HEK293T (cell line): ENCODE data around the gene LCN15.

Experiments
- ARNT ChIP-seq: fragments of 450-650 bp; IDR thresholded peaks from 2 replicates; pipeline ENCODE4 v1.6.1; 2017; ENCODE audit warnings: mild to moderate bottlenecking
- CTBP1 ChIP-seq: fragments of 450-650 bp; IDR thresholded peaks from 2 replicates; pipeline ENCODE4 v1.6.1; 2016; ENCODE audit warnings: borderline replicate concordance
- FOXA1 ChIP-seq: fragments of 450-650 bp; IDR thresholded peaks from 2 replicates; pipeline ENCODE4 v1.6.1; 2016; ENCODE audit warnings: mild to moderate bottlenecking
- FOXK2 ChIP-seq: fragments of 450-650 bp; IDR thresholded peaks from 2 replicates; pipeline ENCODE4 v1.6.1; 2016; ENCODE audit warnings: mild to moderate bottlenecking
- HDGF ChIP-seq: fragments of 450-650 bp; IDR thresholded peaks from 2 replicates; pipeline ENCODE4 v1.6.1; 2017; ENCODE audit warnings: antibody characterized with exemption, borderline replicate concordance
- NFRKB ChIP-seq: fragments of 450-650 bp; IDR thresholded peaks from 2 replicates; pipeline ENCODE4 v1.6.1; 2016; ENCODE audit warnings: mild to moderate bottlenecking, moderate library complexity
- SP1 ChIP-seq: fragments of 450-650 bp; IDR thresholded peaks from 2 replicates; pipeline ENCODE4 v1.6.1; 2017
- SUZ12 ChIP-seq: fragments of 450-650 bp; IDR thresholded peaks from 2 replicates; pipeline ENCODE4 v1.6.1; 2016; ENCODE audit warnings: mild to moderate bottlenecking
- ZNF384 ChIP-seq: fragments of 450-650 bp; IDR thresholded peaks from 2 replicates; pipeline ENCODE4 v1.6.1; 2016
- TF ChIP-seq, protein P1 (sequence below): fragments of 450-650 bp; IDR thresholded peaks from 2 replicates; pipeline ENCODE4 v1.6.1; 2016

DNA sequence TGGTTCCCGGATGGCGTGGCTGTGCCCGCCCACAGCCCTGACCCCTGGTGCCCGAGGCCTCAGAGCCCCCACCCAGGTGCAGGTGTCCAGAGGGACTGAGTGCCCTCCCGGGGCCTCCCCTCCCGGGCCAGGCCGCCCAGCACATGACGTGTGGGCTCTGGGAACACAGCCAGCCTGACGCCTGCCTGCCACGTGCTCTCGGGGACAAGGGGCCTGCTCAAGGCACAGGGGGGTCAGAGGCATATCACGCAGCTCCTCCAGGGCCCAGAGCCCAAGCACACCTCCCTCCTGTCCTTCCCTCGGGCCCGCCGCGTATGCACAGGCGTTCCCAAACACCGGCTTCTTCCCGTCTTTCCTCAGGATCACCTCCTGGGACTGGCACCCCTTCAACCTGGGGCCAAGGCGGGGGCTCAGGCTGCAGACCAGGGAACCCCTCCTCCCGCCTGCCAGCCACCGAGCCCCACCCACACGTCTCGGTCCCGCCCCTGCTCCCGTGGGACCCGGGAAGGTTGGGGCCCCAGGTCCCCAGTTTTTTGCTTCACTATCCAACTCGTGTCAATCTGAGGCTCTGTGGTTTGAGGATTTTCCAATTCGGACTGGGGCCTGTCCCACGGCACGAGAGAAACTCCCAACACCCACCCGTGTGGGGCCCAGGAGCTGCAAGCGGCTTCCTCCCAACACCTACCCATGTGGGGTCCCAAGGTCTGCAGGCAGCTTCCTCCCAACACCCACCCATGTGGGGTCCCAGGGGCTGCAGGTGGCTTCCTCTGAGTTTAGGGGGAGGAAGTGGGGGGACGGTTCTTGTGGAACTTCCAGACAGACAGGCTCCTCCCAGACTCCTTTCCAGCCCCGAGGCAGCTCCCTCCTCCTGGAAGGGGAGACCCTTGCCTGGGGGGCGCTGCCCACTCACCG, 23.1 kb downstream of the LCN15 start:
- TF ChIP-seq ZNF384 = no peak
- TF ChIP-seq SUZ12 = no peak
- no peak for TF ChIP-seq FOXA1
- TF ChIP-seq, protein P1, sequence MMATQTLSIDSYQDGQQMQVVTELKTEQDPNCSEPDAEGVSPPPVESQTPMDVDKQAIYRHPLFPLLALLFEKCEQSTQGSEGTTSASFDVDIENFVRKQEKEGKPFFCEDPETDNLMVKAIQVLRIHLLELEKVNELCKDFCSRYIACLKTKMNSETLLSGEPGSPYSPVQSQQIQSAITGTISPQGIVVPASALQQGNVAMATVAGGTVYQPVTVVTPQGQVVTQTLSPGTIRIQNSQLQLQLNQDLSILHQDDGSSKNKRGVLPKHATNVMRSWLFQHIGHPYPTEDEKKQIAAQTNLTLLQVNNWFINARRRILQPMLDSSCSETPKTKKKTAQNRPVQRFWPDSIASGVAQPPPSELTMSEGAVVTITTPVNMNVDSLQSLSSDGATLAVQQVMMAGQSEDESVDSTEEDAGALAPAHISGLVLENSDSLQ = no peak
- TF ChIP-seq NFRKB = no peak
- no peak for TF ChIP-seq ARNT
- no peak for TF ChIP-seq CTBP1
- no peak for TF ChIP-seq SP1
- no peak for TF ChIP-seq HDGF
- no peak for TF ChIP-seq FOXK2
